H1 (cell line): ENCODE data around the gene RBP3. TPM values are rescaled to one million over a fixed set of nuclear protein-coding genes. Genes with fewer than 3 reads are reported as not detected.
A peak's percentile ranks its signal among the peaks of the same experiment; 100 is the strongest.

Source experiments
- CTCF ChIA-PET: fragments of 300-600 bp; sonication (Branson Sonifier 250); formaldehyde crosslinking; loops from one replicate; lab custom pipeline; 2021; ENCODE audit not compliant: partially characterized antibody; lab: Charles Lee
- POLR2A ChIA-PET: fragments of 300-600 bp; sonication (Branson Sonifier 250); formaldehyde crosslinking; loops from one replicate; lab custom pipeline; 2021; ENCODE audit warnings: inconsistent platforms; ENCODE audit not compliant: partially characterized antibody; lab: Charles Lee
- DNase-seq, 2 experiments: peaks; one replicate each; pipeline versions ENCODE4 v3.0.0 to v3.0.0-alpha.2; 2010 to 2022; ENCODE audit warnings: low spot score in 2 of 2, low read depth in 1 of 2, mixed read lengths in 1 of 2
- FAIRE-seq: peaks from 2 replicates; lab custom pipeline; 2011; peaks lifted over from hg19 to GRCh38; lab: Jason Lieb, UNC
- H2AFZ ChIP-seq: 2 replicates; pipeline ENCODE4 v1.8.1; 2012; ENCODE audit warnings: low read length, inconsistent platforms
- H2AK5ac ChIP-seq: 2 replicates; pipeline ENCODE4 v1.6.1; 2013; ENCODE audit warnings: low read depth, low read length
- H2BK120ac ChIP-seq: replicated peaks from 2 replicates; pipeline ENCODE3; 2013; ENCODE audit warnings: low read depth, low read length, inconsistent platforms
- H2BK12ac ChIP-seq: 2 replicates; pipeline ENCODE4 v1.6.1; 2013; ENCODE audit warnings: low read depth, low read length
- H2BK15ac ChIP-seq: 2 replicates; pipeline ENCODE4 v1.6.1; 2013; ENCODE audit warnings: low read length
- H2BK20ac ChIP-seq: 2 replicates; pipeline ENCODE4 v1.6.1; 2013; ENCODE audit warnings: low read length
- H2BK5ac ChIP-seq: 2 replicates; pipeline ENCODE4 v1.6.1; 2013; ENCODE audit warnings: low read depth, low read length
- H3K14ac ChIP-seq: 2 replicates; pipeline ENCODE4 v1.6.1; 2013; ENCODE audit warnings: inconsistent platforms; ENCODE audit not compliant: insufficient read length
- H3K18ac ChIP-seq: 2 replicates; pipeline ENCODE4 v1.6.1; 2013; ENCODE audit warnings: low read length; ENCODE audit errors: extremely low read depth
- H3K23ac ChIP-seq: 2 replicates; pipeline ENCODE4 v1.6.1; 2013; ENCODE audit warnings: inconsistent platforms; ENCODE audit not compliant: insufficient read length
- H3K23me2 ChIP-seq: 2 replicates; pipeline ENCODE4 v1.6.1; 2013; ENCODE audit warnings: low read depth, low read length
- H3K27ac ChIP-seq: 2 replicates; pipeline ENCODE4 v1.6.1; 2011; ENCODE audit warnings: low read depth, low read length, inconsistent platforms
- H3K27me3 ChIP-seq, 4 experiments: replicated peaks in 1 of 4; 1 replicate in 1 of 4; 2 replicates in 3 of 4; pipeline versions ENCODE4 v1.6.1 to v1.8.1; 2011 to 2013; ENCODE audit warnings: low read length in 3 of 4, mild to moderate bottlenecking in 3 of 4, inconsistent platforms in 2 of 4, mixed read lengths in 2 of 4, moderate library complexity in 1 of 4; ENCODE audit not compliant: control insufficient read depth in 3 of 4, insufficient read depth in 3 of 4; ENCODE audit errors: extremely low read depth in 1 of 4
- H3K36me3 ChIP-seq, 4 experiments: 2 replicates each; pipeline versions ENCODE4 v1.6.1 to v1.8.1; 2011 to 2013; ENCODE audit warnings: mild to moderate bottlenecking in 4 of 4, low read length in 3 of 4, moderate library complexity in 2 of 4, control low read depth in 1 of 4, inconsistent platforms in 1 of 4; ENCODE audit not compliant: insufficient read depth in 4 of 4, control insufficient read depth in 2 of 4
- H3K4ac ChIP-seq: replicated peaks from 2 replicates; pipeline ENCODE3; 2013; ENCODE audit warnings: low read length, low read depth, mixed read lengths, inconsistent platforms; ENCODE audit not compliant: insufficient read length
- H3K4me1 ChIP-seq, 4 experiments: replicated peaks in 1 of 4; 1 replicate in 1 of 4; 2 replicates in 3 of 4; pipeline versions ENCODE4 v1.6.1 to v1.8.1; 2011 to 2013; ENCODE audit warnings: low read length in 3 of 4, inconsistent platforms in 2 of 4, mixed read lengths in 1 of 4; ENCODE audit not compliant: insufficient read depth in 4 of 4, control insufficient read depth in 3 of 4
- H3K4me2 ChIP-seq, 2 experiments: 2 replicates each; pipeline versions ENCODE4 v1.6.1 to v1.8.1; 2011 to 2013; ENCODE audit warnings: low read depth in 2 of 2, low read length in 2 of 2, control low read depth in 1 of 2, inconsistent platforms in 1 of 2, mild to moderate bottlenecking in 1 of 2; ENCODE audit not compliant: insufficient read depth in 1 of 2
- H3K4me3 ChIP-seq, 4 experiments: fragments of 200-600, 300-600 bp in 1 of 4; sonication (generic), shearing (Covaris generic), sonication (Bioruptor Twin) in 1 of 4; 2 replicates each; pipeline versions ENCODE4 v1.5.1 to v1.8.1; 2011 to 2016; ENCODE audit warnings: low read length in 4 of 4, low read depth in 3 of 4, control low read depth in 2 of 4, inconsistent platforms in 2 of 4, mild to moderate bottlenecking in 2 of 4, mixed read lengths in 1 of 4, moderate library complexity in 1 of 4; ENCODE audit not compliant: insufficient read depth in 2 of 4; ENCODE audit errors: extremely low read depth in 1 of 4
- H3K56ac ChIP-seq: replicated peaks from 2 replicates; pipeline ENCODE3; 2013; ENCODE audit warnings: low read depth, mild to moderate bottlenecking, mixed read lengths, low read length, inconsistent platforms; ENCODE audit not compliant: insufficient read length
- H3K79me1 ChIP-seq: 2 replicates; pipeline ENCODE4 v1.6.1; 2013; ENCODE audit warnings: low read depth, low read length, control low read depth
- H3K79me2 ChIP-seq, 2 experiments: 2 replicates each; pipeline versions ENCODE4 v1.6.1 to v1.8.1; 2012 to 2013; ENCODE audit warnings: low read length in 2 of 2, mild to moderate bottlenecking in 2 of 2, inconsistent platforms in 1 of 2; ENCODE audit not compliant: insufficient read depth in 2 of 2, control insufficient read depth in 1 of 2
- H3K9ac ChIP-seq, 4 experiments: replicated peaks in 1 of 4; 1 replicate in 1 of 4; 2 replicates in 3 of 4; pipeline versions ENCODE4 v1.6.1 to v1.8.1; 2011 to 2013; ENCODE audit warnings: low read depth in 3 of 4, low read length in 3 of 4, control low read depth in 2 of 4, mild to moderate bottlenecking in 2 of 4, moderate library complexity in 2 of 4, inconsistent platforms in 1 of 4; ENCODE audit errors: extremely low read depth in 1 of 4
- H3K9me3 ChIP-seq, 2 experiments: 2 replicates each; pipeline versions ENCODE4 v1.6.1 to v1.8.1; 2012 to 2013; ENCODE audit warnings: mild to moderate bottlenecking in 2 of 2, moderate library complexity in 2 of 2, control low read depth in 1 of 2, inconsistent platforms in 1 of 2, low read depth in 1 of 2, low read length in 1 of 2, mixed read lengths in 1 of 2; ENCODE audit not compliant: insufficient read depth in 2 of 2
- H4K20me1 ChIP-seq, 2 experiments: replicated peaks in 1 of 2; 2 replicates each; pipeline versions ENCODE3 to v1.8.1; 2011 to 2013; ENCODE audit warnings: inconsistent platforms in 2 of 2, low read length in 2 of 2, mild to moderate bottlenecking in 1 of 2; ENCODE audit not compliant: insufficient read depth in 2 of 2, control insufficient read depth in 1 of 2
- H4K5ac ChIP-seq: 2 replicates; pipeline ENCODE4 v1.6.1; 2013; ENCODE audit warnings: low read length, low read depth, mixed read lengths, inconsistent platforms; ENCODE audit not compliant: insufficient read length
- H4K8ac ChIP-seq: 2 replicates; pipeline ENCODE4 v1.8.0; 2013; ENCODE audit warnings: mild to moderate bottlenecking, moderate library complexity, low read length, inconsistent platforms; ENCODE audit not compliant: insufficient read depth; ENCODE audit errors: extremely low read depth
- H4K91ac ChIP-seq: replicated peaks from 2 replicates; pipeline ENCODE3; 2013; ENCODE audit warnings: low read length, mixed read lengths, inconsistent platforms; ENCODE audit not compliant: insufficient read length
- BCL11A ChIP-seq, 2 experiments: IDR thresholded peaks; one replicate each; pipeline ENCODE4 v1.6.1; 2011; ENCODE audit warnings: low read depth in 2 of 2, low read length in 2 of 2, mild to moderate bottlenecking in 2 of 2
- CEBPB ChIP-seq: IDR thresholded peaks from 2 replicates; pipeline ENCODE4 v1.6.1; 2012; ENCODE audit warnings: low read depth, low read length
- CTBP2 ChIP-seq: IDR thresholded peaks from 2 replicates; pipeline ENCODE4 v1.7.0; 2011; ENCODE audit warnings: borderline replicate concordance, mild to moderate bottlenecking, moderate library complexity, mixed read lengths, low read length; ENCODE audit not compliant: insufficient read depth, insufficient read length
- KDM5A ChIP-seq: fragments of 200-600 bp; IDR thresholded peaks from 2 replicates; pipeline ENCODE4 v1.7.1; 2012; ENCODE audit warnings: mild to moderate bottlenecking, low read length, inconsistent platforms, mixed read lengths
- MAFK ChIP-seq: IDR thresholded peaks from 2 replicates; pipeline ENCODE4 v1.6.1; 2012; ENCODE audit warnings: low read depth, mild to moderate bottlenecking, improper control_type of control experiment, low read length
- SUZ12 ChIP-seq: fragments of 200-600 bp; sonication (generic); IDR thresholded peaks from 2 replicates; pipeline ENCODE4 v1.6.1; 2012; ENCODE audit warnings: mild to moderate bottlenecking, inconsistent platforms, low read length, moderate library complexity, mixed read lengths
- ZNF274 ChIP-seq: IDR thresholded peaks from 2 replicates; pipeline ENCODE4 v1.7.0; 2012; ENCODE audit warnings: low read length, borderline replicate concordance; ENCODE audit errors: extremely low read depth
- WGBS, 2 experiments: shearing (Covaris generic) in 1 of 2; methylation state at CpG; one replicate each; pipeline versions ENCODE4 v1.1.6 to v1.1.7; 2013 to 2015; ENCODE audit warnings: low lambda C conversion rate in 2 of 2, mixed read lengths in 2 of 2, inconsistent platforms in 1 of 2, low coverage in 1 of 2, missing lambda C conversion rate in 1 of 2; ENCODE audit not compliant: insufficient replicate concordance in 2 of 2, insufficient coverage in 1 of 2, insufficient read length in 1 of 2; ENCODE audit errors: extremely low coverage in 1 of 2, missing lambda C conversion rate in 1 of 2; 5-methylcytosine and 5-hydroxymethylcytosine counted together
- polyA plus RNA-seq, 7 experiments: library from polyadenylated mRNA; depleted of rRNA in 3 of 7; stranded (reverse) in 5 of 7; unstranded in 2 of 7; fragments of >200 nt in 5 of 7; fragments of 200-250 nt in 2 of 7; gene quantifications; 1 replicate in 5 of 7; 2 replicates in 1 of 7; 4 replicates in 1 of 7; pipeline versions ENCODE4 v1.2.1 to v1.2.3, GENCODE V29; 2011 to 2013; ENCODE audit warnings: missing spikeins in 2 of 7, mixed read lengths in 2 of 7
- total RNA-seq: library from RNA; stranded (reverse); fragmentation: NEBNext Ultra II Directional; extraction: Animal tissue kit (Norgen Biotek cat#: 25700); gene quantifications from 2 replicates; pipeline ENCODE4 v1.2.1, GENCODE V29; 2021

The RBP3 gene
- total and polyA plus RNA-seq, 2 of the 8 experiments (the other 6 are each of a cell fraction or from before 2014, with no cell fraction given): not detected

GRCh38 chr10:47364911-47365310, 16.7 kb downstream of the RBP3 start:
- no peak overlapping the region for H2BK120ac ChIP-seq
- no peak overlapping the region for H3K56ac ChIP-seq
- no peak overlapping the region for H4K5ac ChIP-seq
- no peak overlapping the region for H3K4ac ChIP-seq
- H4K91ac ChIP-seq: no peak overlapping the region
- no peaks in the 10 kb centered on the region for H3K23me2 ChIP-seq
- CTCF ChIA-PET: interaction anchor here (1.1 to 8.9 kb wide), 7 partner anchors 10 to 372 kb away, joined by 3 to 132 read pairs (median 5); partner anchors contain the start of gene RBP3
- no peak for TF ChIP-seq CEBPB
- TF ChIP-seq CTBP2: no peak
- TF ChIP-seq KDM5A: no peak
- no peak for TF ChIP-seq MAFK
- no peak for TF ChIP-seq ZNF274
- no peak for TF ChIP-seq SUZ12
- no peak for TF ChIP-seq BCL11A (IDR thresholded peaks at IDR 0.05; ENCODE audit: low read depth in 2 of 2, low read length in 2 of 2)
- H3K27ac ChIP-seq: no peak overlapping the region
- no peak overlapping the region for H3K14ac ChIP-seq
- no peaks in the 10 kb centered on the region for H4K20me1 ChIP-seq
- no peaks in the 10 kb centered on the region for H3K79me1 ChIP-seq
- no peak overlapping the region for H3K18ac ChIP-seq
- no peaks in the 10 kb centered on the region for H3K27me3 ChIP-seq
- DNase-seq (no peak), FAIRE-seq (no peak)
- H3K4me3 ChIP-seq: no peak overlapping the region
- H3K9ac ChIP-seq: no peak overlapping the region
- H3K9me3 ChIP-seq: no peaks in the 10 kb centered on the region
- POLR2A ChIA-PET: interaction anchor here (1.2 to 1.8 kb wide), 2 partner anchors 12 to 19 kb away, joined by 3 to 4 read pairs; partner anchors contain the start of gene ZNF488
- 0 out of 4 replicates have a peak overlapping the region, but pooled peaks of 1 of the 2 experiments have one; percentile 16 for H3K4me2 ChIP-seq
- H2BK15ac ChIP-seq: peak overlapping the region; percentile 1; the same call in 1 of the 2 replicates
- peaks cover 2 to 7% (median 3%) of the 10 kb centered on the region in 4 experiments; a peak in 3 of 7 replicates for H3K4me1 ChIP-seq
- no peak overlapping the region for H2BK20ac ChIP-seq
- H3K36me3 ChIP-seq: no peaks in the 10 kb centered on the region
- no peak overlapping the region for H2BK5ac ChIP-seq
- no peak overlapping the region for H2BK12ac ChIP-seq
- H3K79me2 ChIP-seq: no peaks in the 10 kb centered on the region
- no peak overlapping the region for H2AFZ ChIP-seq
- H2AK5ac ChIP-seq: no peak overlapping the region
- 90% methylated on average over 6 of the region's 6 CpGs; no CpG with 5 or more reads in 1 of the 2 experiments for WGBS, 2 experiments
- H4K8ac ChIP-seq: no peak overlapping the region
- no peak overlapping the region for H3K23ac ChIP-seq
